ELF-1 (cell line): ENCODE data around the gene WDR53.
A peak's percentile ranks its signal among the peaks of the same experiment; 100 is the strongest.
"Not testable (repeated sequence)": the region's sequence is repeated elsewhere in the genome, so short reads cannot be mapped to it uniquely, and the experiment has no call there.

ENCODE experiments used
- DNase-seq: peaks from one replicate; pipeline ENCODE4 v3.0.0-alpha.2; 2016; ENCODE audit warnings: low read depth, low spot score

The WDR53 gene

GRCh38 chr3:196568246-196569002 is at the start of gene WDR53, which contains the start of gene FBXO45:
Gene WDR53, minus strand, starts transcription at chr3:196568554. Its CDS starts 7,079 bp downstream, at chr3:196561475.
Gene FBXO45, plus strand, starts transcription at chr3:196568660. Its CDS starts 325 bp downstream, at chr3:196568985.
- DNase-seq: peak; percentile 96

- DNase-seq: no peak
Observed at GRCh38 chr3:196617256-196617655, 48.9 kb upstream of the WDR53 start.

GRCh38 chr3:196615234-196615633 is 46.9 kb upstream of the WDR53 start:
- DNase-seq: not testable (repeated sequence)

- peak; percentile 57 for DNase-seq
Observed at GRCh38 chr3:196611761-196612483, 43.6 kb upstream of the WDR53 start.

- no peak for DNase-seq
Observed at GRCh38 chr3:196609805-196610515, 41.6 kb upstream of the WDR53 start.

- peak; percentile 79 for DNase-seq
Observed at GRCh38 chr3:196609343-196609775, 41.0 kb upstream of the WDR53 start.

- no peak for DNase-seq
Observed at GRCh38 chr3:196608693-196609092, 40.3 kb upstream of the WDR53 start.

GRCh38 chr3:196604548-196604947 is 36.2 kb upstream of the WDR53 start:
- no peak for DNase-seq

- DNase-seq: no peak
Observed at GRCh38 chr3:196603683-196604082, 35.3 kb upstream of the WDR53 start.

GRCh38 chr3:196602673-196603072 is 34.3 kb upstream of the WDR53 start:
- no peak for DNase-seq

GRCh38 chr3:196600359-196600758 is 32.0 kb upstream of the WDR53 start:
- DNase-seq: no peak

- DNase-seq: no peak
Observed at GRCh38 chr3:196599734-196600128, 31.4 kb upstream of the WDR53 start.

GRCh38 chr3:196597971-196598733 is 29.8 kb upstream of the WDR53 start:
- peak; percentile 29 for DNase-seq

- no peak for DNase-seq
Observed at GRCh38 chr3:196596355-196596754, 28.0 kb upstream of the WDR53 start.

- no peak for DNase-seq
Observed at GRCh38 chr3:196590279-196590678, 21.9 kb upstream of the WDR53 start.

- no peak for DNase-seq
Observed at GRCh38 chr3:196585044-196585757, 16.8 kb upstream of the WDR53 start.

- no peak for DNase-seq
Observed at GRCh38 chr3:196572389-196572788, 4.0 kb upstream of the WDR53 start.

- not testable (repeated sequence) for DNase-seq
Observed at GRCh38 chr3:196570332-196570731, 2.0 kb upstream of the WDR53 start.

GRCh38 chr3:196569003-196569516 is 706 bp upstream of the WDR53 start:
- peak; percentile 61 for DNase-seq

- DNase-seq: no peak
Observed at GRCh38 chr3:196563721-196564225, 4.6 kb downstream of the WDR53 start.
